AG10803 (cell line): ENCODE results near the gene PPTC7.
"Not testable (repeated sequence)": the region's sequence is repeated elsewhere in the genome, so short reads cannot be mapped to it uniquely, and the experiment has no call there.

Experiments
- DNase-seq: peaks from one replicate; pipeline ENCODE4 v3.0.0; 2010; ENCODE audit warnings: low read depth
- H3K4me3 ChIP-seq: 2 replicates; pipeline ENCODE4 v1.5.1; 2011; ENCODE audit warnings: mild to moderate bottlenecking, low read length, control low read depth
- TF ChIP-seq, protein P1 (sequence below): conservative IDR thresholded peaks from 2 replicates; pipeline ENCODE4 v1.5.1; 2011; ENCODE audit warnings: mild to moderate bottlenecking, low read length, control low read depth, inconsistent platforms

PPTC7 gene

DNA sequence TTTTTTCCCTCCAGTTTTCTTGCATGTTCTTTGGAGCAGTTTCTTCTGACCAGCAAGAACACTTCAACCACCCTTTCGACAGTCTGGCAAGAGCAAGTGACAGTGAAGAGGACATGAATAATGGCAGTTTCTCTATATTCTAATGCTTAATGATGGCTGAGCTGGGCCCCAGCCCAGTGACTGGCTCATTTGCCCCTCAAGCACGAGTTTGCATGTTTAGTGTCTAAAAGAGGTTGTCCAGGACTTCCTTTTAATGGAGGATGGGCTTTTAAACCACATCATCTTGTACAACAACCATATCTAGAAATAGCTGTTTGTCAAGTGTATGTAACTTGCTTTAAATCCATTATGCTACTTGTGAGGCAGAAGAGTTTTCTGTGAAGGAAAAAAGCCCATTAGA, 52.6 kb downstream of the PPTC7 start:
- H3K4me3 ChIP-seq: no peak overlapping the region
- no peak for DNase-seq
- TF ChIP-seq, protein P1, sequence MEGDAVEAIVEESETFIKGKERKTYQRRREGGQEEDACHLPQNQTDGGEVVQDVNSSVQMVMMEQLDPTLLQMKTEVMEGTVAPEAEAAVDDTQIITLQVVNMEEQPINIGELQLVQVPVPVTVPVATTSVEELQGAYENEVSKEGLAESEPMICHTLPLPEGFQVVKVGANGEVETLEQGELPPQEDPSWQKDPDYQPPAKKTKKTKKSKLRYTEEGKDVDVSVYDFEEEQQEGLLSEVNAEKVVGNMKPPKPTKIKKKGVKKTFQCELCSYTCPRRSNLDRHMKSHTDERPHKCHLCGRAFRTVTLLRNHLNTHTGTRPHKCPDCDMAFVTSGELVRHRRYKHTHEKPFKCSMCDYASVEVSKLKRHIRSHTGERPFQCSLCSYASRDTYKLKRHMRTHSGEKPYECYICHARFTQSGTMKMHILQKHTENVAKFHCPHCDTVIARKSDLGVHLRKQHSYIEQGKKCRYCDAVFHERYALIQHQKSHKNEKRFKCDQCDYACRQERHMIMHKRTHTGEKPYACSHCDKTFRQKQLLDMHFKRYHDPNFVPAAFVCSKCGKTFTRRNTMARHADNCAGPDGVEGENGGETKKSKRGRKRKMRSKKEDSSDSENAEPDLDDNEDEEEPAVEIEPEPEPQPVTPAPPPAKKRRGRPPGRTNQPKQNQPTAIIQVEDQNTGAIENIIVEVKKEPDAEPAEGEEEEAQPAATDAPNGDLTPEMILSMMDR: no peak

DNA sequence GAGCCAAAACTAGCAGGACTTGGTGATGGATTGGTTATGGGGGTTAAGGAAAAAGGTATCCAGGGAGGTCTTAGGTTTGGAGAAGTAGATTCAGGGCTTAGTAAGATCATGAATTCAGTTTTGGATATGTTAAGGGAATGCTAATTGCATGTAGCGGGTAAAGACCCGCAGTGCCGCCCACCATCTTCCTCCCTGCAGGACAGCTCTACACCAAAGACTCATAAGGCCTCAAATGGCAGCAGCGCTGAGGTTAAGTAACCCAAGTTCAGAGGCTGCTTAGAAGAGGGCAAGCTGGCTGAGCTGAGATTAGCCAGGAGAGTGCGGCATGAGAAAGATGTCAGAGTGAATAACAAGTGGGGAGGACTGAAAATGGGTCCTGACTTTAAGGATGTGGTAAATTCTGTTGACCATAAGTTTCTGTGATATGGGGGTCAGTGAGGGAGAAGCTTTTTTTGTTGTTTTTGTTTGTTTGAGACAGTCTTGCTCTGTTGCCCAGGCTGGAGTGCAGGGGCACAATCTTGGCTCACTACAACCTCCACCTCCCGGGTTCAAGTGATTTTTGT, 54.8 kb downstream of the PPTC7 start:
- TF ChIP-seq, protein P1: no peak
- DNase-seq: no peak
- H3K4me3 ChIP-seq: no peak overlapping the region

DNA sequence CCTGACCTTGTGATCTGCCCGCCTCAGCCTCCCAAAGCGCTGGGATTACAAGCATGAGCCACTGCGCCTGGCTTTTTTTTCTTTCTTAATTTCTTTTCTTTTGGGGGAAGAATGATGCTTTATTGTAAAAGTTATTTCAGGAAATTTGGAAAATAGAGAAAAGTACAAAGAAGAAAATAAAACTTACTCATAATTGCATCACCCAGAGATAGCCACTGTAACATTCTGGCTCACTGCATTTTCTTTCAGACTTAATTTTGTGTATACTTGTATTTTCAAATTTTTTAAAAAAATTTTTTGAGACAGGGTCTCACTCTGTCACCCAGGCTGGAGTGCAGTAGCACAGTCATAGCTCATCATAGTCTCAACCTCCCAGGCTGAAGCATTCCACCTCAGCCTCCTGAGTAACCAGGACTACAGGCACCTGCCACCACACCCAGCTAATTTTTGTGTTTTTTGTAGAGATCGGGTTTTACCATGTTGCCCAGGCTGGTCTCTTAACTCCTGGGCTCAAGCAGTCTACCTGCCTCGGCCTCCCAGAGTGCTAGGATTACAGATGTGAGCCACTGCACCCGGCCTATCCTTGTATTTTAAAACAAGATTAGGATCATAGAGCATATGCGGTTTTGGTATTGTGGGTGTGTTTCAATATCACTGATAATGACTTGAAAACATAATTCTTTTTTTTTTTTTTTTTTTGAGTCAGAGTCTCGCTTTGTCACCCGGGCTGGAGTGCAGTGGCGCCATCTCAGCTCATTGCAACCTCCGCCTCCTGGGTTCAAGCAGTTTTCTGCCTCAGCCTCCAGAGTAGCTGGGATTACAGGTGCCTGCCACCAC, 62.0 kb downstream of the PPTC7 start:
- not testable (repeated sequence) for H3K4me3 ChIP-seq, DNase-seq

DNA sequence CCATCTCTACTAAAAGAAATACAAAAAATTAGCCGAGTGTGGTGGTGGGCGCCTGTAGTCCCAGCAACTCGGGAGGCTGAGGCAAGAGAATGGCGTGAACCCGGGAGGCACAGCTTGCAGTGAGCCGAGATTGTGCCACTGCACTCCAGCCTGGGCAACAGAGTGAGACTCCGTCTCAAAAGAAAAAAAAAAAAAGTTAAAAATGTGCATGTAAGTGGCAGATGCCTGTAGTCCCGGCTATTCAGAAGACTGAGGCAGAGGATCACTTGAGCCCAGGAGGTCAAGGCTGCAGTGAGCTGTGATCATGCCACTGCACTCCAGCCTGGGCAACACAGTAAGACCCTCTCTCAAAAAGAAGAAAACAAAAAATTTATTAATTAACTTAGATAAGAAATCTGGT, 65.1 kb downstream of the PPTC7 start:
- not testable (repeated sequence) for H3K4me3 ChIP-seq, DNase-seq

DNA sequence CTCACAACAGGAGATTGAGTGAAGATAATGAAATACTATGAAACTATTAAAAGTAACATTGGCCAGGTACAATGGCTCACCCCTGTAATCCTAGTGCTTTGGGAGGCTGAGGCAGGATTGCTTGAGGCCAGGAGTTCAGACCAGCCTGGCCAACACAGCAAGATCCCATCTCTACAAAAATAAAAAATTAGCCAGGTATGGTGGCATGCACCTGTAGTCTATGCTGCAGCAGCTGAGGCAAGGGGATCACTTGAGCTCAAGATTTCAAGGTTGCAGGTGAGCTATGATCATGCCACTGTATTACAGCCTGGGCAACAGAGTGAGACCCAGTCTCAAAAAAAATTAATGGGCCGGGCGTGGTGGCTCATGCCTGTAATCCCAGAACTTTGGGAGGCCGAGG, 66.1 kb downstream of the PPTC7 start:
- H3K4me3 ChIP-seq: no peak overlapping the region
- DNase-seq: no peak
- TF ChIP-seq, protein P1: no peak

DNA sequence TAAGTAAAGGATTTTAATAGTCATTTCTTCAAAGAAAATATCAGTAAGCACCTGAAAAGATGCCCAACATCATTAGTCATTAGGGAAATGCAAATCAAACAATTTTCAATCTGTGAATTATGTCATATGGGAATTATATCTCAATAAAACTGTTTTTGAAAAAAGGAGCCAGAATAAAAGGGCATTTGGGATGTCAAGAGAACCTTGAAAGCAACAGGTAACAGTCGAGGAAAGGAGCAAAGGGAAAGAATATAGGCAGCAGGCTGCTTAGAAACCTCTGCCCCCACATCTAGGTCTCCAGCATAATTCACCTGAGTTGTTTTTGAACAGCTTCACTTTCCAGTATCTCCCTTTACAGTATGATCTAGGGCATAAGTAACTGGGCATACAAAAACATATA, 68.8 kb downstream of the PPTC7 start:
- no peak overlapping the region for H3K4me3 ChIP-seq
- TF ChIP-seq, protein P1: no peak
- DNase-seq: no peak

DNA sequence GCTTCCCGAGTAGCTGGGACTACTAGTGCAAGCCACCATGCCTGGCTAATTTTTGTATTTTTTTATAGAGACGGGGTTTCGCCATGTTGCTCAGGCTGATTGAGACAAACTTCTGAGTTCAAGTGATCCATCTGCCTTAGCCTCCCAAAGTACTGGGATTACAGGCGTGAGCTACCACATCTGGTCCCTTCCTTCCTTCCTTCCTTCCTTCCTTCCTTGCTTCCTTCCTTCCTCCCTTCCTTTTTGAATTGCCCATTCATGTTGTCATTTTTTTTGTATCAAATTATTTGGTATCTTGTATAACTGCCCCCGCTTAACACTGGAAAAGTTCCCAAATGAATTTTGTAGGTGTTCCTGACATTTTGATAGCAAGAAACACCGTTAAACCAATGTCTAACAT, 69.3 kb downstream of the PPTC7 start:
- no peak overlapping the region for H3K4me3 ChIP-seq
- no peak for DNase-seq
- TF ChIP-seq, protein P1: no peak

DNA sequence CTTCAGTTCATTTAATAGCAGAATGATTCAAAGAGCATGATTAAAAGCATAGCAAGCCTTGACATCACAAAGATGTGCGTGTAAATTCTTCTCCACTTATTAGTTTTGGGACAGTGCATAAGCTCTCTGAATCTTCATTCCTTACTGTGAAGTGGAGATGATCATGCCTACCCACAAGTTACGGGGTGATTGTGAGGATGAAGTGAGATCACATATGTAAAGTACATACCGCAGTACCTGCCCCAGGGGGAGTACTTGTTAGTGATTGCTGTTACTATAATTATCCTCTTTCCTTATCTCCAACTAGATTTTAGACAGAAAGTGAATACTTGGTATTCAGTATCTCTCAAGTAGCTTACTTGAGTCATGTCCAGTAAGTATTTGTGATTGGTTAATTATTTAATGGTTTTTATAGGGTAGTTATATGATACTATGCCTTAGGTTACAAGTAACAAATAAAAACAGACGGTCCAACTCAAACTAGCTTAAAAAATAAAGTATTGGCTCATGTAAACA, 75.0 kb downstream of the PPTC7 start:
- H3K4me3 ChIP-seq: no peak overlapping the region
- no peak for DNase-seq
- TF ChIP-seq, protein P1: no peak
